ENCODE results near the gene SPARCL1.

The SPARCL1 gene

DNA sequence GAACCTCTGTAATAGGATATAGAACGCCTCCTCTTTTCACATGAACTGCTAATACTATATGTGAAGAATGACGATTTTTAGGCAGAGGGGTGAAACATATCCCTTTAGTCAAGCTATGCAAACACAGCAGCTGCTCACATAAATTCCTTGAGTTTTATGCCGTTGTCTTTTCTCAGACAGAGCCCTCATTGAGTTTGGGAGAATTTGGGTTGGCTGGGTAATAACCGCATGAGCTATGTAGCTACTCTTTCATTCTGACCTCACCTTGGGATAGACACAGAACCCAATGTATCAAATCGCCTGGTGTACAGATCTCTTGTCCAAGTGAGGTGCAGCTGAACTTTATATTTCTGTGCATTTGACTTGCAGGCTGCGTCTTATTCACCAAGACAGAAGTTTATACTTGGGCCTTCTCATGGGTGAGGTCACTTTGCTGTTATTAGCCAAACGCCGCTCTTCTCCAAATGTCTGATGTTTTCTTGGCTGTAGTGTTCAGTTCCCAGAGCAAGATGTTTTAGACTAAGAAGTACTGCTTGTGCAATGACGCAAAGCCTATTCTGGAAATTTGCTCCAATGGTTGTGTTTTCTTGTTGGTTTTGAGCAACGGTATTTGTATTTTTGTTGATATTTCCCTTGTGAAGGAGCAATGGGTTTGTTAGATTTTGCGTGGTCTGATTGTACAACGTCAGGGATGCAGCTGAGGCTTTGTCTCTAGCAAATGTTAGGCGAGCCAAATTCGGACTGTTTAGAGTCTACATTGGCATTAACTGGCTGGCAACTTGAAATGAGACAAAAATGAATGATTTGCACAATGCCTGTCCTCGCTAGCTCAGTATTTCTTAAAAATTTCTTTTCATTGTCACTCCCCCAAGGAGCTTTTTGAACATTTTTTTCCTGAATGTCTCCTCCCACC lies 11.2 kb upstream of the SPARCL1 start:
- DNase-seq, result no peak

DNA sequence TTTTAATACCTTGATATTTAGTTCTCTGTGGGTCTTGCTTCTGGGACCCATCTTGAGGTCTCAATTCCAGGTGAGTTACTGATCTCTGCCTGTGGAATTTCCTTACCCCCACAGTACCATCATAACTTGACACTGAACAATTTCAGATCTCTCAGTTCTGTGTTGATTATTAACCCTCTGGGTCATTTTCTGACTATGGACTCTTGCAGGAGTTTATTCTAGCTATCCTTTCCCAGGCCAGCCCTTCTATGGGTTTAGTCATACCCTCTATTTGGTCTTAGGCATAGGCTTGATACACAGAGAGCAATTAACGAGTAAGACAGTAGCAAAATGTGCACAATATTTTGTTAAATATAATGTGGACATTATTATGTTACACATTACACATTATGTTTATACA lies 3.7 kb upstream of the SPARCL1 start:
- no peak for DNase-seq

DNA sequence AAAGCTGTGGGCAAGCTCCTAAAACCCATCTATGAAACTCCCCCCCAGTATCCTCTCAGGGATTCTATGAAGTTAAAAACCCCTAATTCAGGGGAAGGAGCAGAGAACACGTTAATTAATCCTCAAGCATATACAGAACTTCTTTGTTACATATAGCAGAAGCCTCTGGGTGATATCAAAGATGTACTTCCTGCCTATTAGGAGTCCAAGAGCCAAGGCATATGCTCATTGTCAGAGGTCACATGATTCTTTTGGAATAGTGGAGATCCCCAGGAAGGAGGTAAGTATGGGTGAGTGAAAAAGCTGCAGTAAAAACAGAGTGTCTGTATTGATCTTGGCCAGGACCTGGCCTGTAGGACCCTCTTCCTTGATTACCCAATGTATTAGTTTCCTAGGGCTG lies 2.9 kb upstream of the SPARCL1 start:
- no peak for DNase-seq

DNA sequence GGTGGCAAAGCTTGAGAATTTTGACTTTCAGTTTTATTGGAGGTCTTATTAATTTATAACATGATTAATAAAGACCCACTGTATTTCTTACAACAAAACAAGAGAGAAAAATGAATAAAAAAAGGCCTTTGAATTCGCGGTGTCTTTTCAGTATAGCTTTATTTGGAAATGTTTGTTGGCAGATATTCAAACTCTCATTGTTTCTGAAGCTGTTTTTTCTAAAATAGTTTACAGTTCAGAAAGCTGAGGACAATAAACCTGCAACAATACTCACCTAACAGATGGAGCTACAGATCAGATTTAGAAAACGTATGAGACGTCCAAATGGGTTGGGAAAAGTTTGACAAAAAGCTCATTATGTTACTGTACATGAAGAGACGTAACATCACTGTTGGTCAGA lies 2.4 kb upstream of the SPARCL1 start:
- DNase-seq, result no peak

DNA sequence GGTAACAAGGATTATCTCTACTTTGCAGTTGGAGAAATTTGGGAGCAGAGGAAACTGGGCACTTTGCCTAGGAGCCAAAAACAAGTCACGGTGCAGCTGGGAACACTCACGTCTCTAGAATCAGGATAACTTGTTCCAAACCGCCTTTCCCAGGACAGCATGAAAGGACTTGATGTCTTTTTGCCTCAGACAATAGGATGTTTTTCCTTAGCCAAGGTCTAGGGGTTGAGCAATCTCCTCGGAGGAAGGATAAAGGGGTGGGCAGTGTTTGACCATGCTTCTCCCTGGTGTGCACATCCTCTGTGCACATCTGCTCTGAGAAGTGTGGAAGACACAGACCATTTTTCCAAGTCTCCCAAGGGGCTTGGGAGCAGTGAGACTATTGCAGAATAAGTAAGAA lies 1.7 kb upstream of the SPARCL1 start:
- no peak for DNase-seq

- no peak for DNase-seq
These were observed 1.1 kb upstream of the SPARCL1 start for GRCh38 chr4:87530229-87530628.

GRCh38 chr4:87527431-87528220 lies 1.6 kb downstream of the SPARCL1 start:
- DNase-seq, result no peak

- DNase-seq, result no peak
These were observed 3.4 kb downstream of the SPARCL1 start for GRCh38 chr4:87525636-87526295.

GRCh38 chr4:87524456-87524855 lies 4.7 kb downstream of the SPARCL1 start:
- DNase-seq, result no peak

GRCh38 chr4:87523307-87523706 lies 5.9 kb downstream of the SPARCL1 start:
- DNase-seq, result peak; percentile 19

- DNase-seq, result peak; percentile 10
These were observed 7.3 kb downstream of the SPARCL1 start for GRCh38 chr4:87521757-87522374.

GRCh38 chr4:87521319-87521718 lies 7.9 kb downstream of the SPARCL1 start:
- no peak for DNase-seq

GRCh38 chr4:87517621-87518020 lies 11.6 kb downstream of the SPARCL1 start:
- DNase-seq, result no peak

DNA sequence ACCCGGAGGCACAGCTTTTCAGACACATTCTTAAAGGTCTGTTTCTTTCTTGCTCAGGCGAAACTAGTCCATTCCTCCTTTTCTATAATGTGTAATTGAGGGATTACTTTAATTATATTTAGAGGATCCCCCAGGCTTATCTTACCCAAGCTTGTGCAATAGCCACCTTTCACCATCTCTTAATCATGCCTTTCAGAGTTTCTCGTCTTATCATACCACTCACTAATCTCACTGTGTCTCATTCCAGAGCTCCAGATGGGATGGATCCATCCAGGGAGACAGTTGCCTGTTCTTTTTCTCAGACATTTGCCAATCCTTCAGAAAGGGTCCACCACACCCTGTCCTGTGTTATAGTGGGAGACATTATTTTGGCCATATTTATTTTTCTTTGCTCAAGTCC lies 12.5 kb downstream of the SPARCL1 start:
- no peak for DNase-seq

GRCh38 chr4:87512400-87512799 lies 16.8 kb downstream of the SPARCL1 start:
- DNase-seq, result no peak

DNA sequence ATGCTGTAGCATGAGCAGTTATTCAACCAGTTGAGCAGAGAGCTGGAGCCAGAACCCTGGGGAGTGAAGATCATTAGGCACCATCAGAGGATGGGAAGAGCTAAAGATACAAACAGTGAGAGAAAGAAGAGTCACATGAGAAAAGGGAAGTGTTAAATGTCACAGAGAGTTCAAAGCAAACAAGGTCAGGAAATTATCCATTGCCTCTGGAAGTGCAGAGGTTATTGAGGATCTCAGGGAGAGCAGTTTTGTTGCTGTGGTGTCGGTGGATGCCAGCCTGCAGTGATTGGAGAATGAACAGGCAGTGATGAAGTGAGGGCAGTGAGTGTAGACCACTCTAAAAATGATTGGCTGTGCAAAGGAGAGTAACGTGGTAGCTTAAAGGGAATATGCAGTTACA lies 17.7 kb downstream of the SPARCL1 start:
- DNase-seq, result no peak

DNA sequence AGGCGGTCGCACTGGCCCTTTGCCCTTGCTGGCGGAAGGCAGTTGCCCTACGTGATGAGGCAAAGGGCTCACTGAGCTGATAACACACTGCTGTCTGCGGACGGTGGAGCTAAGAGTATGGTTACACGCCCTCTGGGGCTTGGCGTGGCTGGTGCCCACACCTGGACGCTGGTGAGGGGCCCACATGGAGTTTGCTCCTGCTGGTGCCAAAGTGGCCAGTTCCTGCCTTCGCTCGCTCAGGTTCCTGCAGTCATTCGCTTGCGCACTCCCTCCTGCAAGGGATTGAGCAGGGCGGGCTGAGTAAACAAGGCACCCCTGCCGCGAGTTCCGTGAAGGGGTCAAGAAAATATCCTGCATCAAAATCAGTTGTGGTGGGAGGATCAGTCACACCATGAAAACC lies 18.4 kb downstream of the SPARCL1 start:
- no peak for DNase-seq

GRCh38 chr4:87506974-87507701 lies 22.0 kb downstream of the SPARCL1 start:
- DNase-seq, result no peak

GRCh38 chr4:87505862-87506261 lies 23.3 kb downstream of the SPARCL1 start:
- no peak for DNase-seq

- DNase-seq, result no peak
These were observed 26.5 kb downstream of the SPARCL1 start for GRCh38 chr4:87502580-87503238.

- no peak for DNase-seq
These were observed 29.1 kb downstream of the SPARCL1 start for GRCh38 chr4:87500092-87500462.

Measured in NCI-H524 treated with DMSO at 0.1 percent for 48 hours (cell line).